Left renal pelvis (tissue), 4 donors: Measurements from ENCODE around the gene POLR3K. TPM values are rescaled to one million over a fixed set of nuclear protein-coding genes. Genes with fewer than 3 reads are reported as not detected.
"Not testable (repeated sequence)": the region's sequence is repeated elsewhere in the genome, so short reads cannot be mapped to it uniquely, and the experiment has no call there.

Experiments
- DNase-seq, 4 donors: peaks; one replicate each; pipeline ENCODE4 v3.0.0-alpha.2; 2013; ENCODE audit warnings: low read depth in 4 of 4, low spot score in 3 of 4
- polyA plus RNA-seq, 4 donors: library from polyadenylated mRNA; unstranded; fragments of 120-200 nt; gene quantifications; one replicate each; pipeline ENCODE4 v1.2.1, GENCODE V29; 2013; ENCODE audit not compliant: insufficient read length in 4 of 4

POLR3K gene
- polyA plus RNA-seq, 4 donors = 10.3 to 13.0 (median 12.1) TPM

DNA sequence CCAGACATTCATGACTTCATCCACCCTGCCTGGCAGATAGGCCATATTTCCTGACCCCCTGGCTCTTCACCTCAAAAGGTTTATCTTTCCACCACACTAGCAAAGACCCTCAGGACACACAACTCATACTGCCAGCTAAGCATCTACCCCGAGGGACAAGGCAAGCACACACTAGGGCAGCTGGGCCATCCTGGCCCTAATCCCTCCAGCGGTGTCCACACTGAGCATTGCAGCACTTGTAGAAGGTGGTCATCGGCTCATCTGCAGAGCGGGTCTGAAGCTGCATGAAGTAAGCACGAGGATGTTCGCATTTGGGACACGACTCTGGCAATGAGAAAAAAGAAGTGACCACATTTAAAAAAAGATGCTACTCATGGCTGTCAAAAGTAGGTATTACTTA is 6.2 kb downstream of the POLR3K start:
- no peak for DNase-seq

DNA sequence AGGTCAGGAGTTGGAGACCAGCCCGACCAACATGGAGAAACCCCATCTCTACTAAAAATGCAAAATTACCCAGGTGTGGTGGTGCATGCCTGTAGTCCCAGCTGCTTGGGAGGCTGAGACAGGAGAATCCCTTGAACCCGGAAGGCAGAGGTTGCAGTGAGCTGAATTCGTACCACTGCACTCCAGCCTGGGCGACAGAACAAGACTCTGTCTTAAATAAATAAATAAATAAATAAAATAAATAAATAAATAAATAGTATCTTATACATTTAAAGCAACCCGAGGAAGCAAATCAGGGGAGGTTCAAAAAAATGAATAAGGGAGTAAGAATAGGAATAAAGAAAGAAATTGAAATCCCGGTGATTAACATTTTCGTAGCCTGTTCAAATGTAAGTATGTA is 6.9 kb downstream of the POLR3K start:
- DNase-seq = not testable (repeated sequence)

DNA sequence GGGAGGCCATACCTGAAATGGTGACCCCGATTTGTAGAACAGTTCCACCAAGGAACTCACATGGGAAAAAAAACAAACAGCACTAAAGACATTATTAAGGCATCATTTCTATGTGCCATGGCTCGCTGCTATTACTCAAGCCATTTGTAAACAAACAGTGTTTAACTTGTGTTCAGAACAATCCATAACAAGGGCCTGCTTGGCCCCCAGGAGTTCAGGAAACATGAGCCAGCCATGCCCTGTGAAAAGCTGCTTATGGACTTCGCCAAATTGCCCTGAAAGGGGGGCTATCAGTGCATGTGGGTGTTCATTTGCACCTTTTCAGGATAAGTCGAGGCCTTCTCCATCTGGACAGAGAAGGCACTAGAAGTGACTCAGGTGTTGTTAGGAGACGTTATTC is 8.0 kb downstream of the POLR3K start:
- no peak for DNase-seq

DNA sequence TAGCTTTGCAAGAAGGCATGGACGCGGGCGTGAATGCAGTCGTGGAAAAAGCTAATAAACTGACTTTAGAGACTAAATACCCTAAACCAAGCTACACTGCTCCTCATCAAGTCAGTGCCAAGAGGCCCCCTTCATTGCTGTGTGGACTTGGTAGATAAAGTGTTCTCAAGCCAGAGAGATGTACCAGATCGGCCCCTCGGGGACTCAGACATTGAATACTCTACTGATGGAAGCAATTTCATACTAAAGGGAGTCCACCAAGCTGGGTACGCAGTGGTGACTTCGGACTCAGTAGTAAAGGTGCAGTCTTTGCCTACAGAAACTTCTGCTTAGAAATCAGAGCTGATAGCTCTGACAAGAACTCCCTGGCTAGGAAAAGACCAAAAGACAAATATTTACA is 8.8 kb downstream of the POLR3K start:
- DNase-seq = no peak

DNA sequence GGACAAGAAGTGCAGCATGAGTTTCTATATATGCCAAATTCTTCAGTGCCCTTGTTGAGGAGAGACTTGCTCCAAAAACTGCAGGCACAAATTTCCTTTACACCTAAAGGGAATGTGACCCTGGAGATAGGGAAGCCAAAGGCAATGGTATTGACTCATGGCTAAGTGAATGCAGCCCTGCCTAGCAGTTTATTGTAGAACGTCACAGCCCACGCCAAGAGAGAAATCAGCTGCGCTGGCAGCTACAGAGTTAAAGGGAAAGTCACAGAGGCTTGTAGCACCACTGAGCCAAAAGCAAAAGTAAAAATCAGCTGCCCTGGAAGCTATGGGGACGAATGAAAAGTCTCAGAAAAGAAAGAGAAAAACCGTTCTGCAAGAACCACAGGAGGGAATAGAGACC is 10.1 kb downstream of the POLR3K start:
- no peak for DNase-seq

DNA sequence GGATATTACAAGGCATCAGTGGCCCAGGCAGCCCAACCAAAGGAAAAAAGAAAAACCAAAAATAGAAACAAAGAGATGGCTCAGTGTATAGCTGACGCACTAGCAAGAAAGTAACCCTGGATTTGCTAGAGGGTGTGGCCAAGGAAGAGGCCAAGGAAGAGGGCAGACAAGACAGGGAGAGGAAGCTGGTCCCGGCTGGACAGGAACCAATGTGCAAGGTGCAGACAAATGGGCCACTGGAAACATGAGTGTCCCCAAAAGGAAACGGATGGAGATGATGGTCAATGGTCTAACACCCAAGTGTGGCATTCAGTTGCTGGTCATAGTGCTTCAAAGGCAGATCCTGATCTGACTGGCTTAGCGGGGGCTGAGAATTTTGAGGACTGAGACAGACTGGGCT is 10.7 kb downstream of the POLR3K start:
- no peak for DNase-seq

DNA sequence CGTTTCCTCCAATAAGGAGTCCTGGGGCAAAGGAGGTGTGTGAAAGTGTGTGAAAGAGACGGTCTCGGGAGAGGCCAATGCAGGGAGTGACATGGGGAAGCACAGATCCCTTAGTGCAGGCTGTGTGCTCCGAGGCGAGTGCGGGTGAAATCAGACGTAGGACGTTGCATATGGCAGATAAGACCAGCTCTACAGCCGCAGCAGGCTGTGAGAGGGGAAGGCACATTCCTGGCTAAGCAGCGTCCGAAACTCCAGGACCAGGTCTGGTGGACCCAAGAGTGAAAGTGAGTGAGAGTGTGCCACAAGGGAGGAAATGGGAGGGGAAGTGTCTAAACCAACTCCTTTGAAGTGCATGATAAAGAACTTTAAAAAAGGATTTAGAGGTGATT is 11.3 kb downstream of the POLR3K start:
- DNase-seq = no peak

DNA sequence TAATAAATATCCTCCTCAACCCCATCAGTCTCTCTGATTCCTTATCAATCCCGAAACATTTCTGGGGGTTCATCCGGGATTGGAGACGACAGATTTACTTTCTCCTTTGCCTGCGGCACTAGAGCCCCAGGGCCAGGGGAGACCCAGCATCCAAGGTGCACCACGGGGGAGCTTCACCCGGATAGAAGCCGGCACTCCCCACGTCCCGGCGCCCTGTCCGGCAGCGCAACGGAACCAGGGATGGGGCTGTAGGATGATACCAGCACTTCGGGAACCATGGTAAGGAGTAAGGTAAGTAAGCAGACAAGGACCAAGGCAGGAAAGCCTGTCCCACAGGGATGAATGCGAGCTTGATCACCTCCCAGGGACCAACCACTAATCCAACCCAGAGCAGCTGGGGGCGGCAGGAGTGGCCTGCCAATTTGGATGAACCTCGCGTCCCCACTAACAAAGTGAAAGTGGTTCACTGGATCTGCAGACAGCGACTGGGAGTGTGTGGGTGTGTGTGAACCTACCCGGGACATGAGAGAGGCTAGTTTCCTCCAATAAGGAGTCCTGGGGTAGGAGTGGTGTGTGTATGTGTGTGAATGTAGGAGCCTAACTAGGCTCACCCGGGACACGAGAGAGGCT is 11.9 kb downstream of the POLR3K start:
- DNase-seq = no peak

DNA sequence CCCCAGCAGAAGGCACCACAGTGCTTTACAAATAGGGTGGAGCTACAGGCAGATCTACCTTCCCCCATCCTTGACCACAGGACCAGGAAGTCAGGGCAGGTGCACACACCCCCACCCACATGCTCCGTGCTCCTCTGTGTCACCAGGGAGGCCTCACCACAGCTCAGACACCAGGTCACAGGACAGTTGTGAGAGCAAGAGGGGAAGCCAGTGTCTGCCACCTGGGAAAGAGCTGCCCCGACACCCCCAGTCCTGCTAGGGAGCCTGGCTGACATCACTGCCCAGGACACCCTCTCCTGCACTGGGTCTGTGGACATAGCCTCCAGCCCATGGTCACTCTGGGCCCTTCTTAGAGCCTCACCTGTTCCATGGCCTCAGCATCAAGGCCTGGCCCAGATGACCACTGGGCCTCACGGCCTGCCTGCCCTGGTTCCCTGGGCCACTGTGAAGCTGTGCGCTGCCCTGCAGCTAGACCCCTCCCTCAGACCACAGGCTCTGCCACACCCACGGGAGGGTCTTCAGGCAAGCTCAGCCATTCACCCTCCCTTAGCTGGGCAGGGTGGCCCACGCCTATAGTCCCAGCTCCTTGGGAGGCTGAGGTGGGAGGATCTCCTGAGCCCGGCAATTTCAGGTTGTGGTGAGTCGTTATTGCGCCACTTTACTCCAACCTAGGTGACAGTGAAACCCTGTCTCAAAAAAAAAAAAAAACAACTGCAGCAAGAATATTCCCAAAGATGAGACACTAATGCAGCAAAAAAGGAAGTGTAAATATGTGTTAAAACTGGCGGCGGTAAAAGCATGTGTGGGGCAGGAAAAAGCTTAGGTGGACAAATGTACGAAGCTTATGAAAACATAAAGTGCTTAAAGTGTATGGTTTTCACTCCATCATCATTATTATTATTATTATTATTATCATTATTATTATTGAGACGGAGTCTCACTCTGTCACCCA is 14.2 kb downstream of the POLR3K start:
- no peak for DNase-seq

DNA sequence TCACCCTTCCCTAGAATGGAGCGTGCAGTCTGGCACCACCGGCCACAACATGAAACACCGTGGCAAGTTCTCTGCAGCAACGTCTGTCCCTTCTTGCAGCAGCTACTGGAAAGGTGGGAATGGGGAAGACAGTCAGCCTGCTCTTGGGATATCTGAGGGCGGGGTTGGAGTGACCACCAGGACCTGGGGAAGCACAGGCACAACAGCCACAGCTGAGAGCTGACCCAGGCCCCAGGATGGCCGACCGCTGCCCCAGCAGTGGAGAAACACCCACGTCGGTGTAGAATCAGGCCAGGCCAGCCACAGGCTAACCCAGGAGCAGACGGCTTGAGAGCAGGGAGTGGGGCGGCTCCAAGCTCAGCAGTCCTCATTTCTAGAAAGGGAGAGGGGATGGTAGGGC is 15.2 kb downstream of the POLR3K start:
- DNase-seq = not testable (repeated sequence)

DNA sequence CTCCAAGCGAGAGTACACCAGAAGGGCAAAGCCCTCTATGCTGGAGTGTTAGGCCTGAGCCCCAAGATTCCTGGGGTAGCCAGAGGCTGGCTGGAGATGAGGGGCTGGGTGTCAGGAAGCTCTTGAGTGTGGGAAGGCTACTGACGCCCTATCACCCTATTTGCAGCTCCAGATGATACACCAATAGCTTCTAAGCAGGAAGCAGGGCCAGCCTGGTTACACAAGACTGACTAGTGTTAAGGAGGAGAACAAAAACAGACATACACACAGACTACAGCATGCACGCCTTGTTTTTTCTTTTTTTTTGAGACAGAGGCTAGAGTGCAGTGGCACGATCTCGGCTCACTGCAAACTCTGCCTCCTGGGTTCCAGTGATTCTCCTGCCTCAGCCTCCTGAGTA is 15.9 kb downstream of the POLR3K start:
- DNase-seq = no peak

DNA sequence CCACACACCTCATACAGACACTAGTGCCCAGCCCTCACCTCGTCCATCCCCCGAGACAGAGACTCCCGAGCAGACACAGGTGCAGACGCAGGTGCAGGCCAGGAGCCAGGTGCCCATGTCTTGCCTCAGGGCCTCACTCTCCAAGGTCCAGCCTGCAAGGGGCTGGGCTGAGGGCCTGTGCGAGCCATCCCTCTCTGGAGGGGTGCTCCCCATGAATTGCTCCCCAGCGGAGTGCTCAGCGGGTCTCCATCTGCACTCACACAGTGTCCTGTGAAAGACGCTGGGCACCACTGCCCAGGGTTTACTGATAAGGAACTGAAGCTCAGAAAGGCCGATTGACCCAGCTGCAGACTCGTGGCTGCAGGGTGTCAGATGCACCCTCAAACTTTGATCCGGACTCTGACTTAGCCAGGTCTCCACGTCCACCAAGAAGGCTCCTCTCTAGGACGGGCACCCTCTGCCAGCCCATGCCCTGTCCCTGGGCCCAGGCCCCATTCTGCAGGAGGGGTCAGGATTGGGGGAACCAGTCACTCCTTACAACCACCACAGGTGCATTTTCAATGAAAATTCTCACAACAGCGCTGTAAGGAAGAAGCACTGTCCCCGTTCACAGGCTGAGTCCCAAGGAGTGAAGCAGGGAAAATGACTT is 16.9 kb downstream of the POLR3K start:
- no peak for DNase-seq

DNA sequence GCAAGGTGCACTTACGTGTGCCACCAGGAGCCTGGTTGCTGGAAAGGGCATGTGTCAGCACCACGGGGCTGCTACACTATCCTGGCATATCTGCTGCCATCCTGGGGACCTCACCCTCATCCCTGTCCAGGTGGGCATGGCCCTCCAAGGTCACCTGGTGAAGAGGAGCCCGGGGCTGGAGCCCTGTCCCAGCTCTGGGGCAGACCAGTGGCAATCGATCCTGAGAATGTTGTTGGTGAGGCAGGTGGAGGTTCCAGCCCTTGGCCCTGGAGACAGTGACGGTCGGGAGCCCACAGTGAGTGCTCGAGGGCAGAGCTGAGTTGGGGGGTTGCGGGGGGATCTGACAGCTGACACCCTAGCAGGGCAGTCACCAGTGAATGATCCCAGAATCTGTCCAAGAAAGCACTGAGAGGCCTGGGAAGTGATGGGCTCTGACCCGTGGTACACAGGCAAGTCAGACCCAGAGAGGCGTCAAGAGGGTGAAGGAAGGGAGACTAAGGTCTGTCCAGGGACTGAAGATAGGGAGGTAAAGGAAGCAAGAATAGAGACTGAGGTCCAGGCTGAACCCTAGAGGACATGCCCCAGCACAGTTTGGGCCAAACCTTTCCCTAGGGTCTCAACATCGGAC is 17.6 kb downstream of the POLR3K start:
- DNase-seq = no peak

DNA sequence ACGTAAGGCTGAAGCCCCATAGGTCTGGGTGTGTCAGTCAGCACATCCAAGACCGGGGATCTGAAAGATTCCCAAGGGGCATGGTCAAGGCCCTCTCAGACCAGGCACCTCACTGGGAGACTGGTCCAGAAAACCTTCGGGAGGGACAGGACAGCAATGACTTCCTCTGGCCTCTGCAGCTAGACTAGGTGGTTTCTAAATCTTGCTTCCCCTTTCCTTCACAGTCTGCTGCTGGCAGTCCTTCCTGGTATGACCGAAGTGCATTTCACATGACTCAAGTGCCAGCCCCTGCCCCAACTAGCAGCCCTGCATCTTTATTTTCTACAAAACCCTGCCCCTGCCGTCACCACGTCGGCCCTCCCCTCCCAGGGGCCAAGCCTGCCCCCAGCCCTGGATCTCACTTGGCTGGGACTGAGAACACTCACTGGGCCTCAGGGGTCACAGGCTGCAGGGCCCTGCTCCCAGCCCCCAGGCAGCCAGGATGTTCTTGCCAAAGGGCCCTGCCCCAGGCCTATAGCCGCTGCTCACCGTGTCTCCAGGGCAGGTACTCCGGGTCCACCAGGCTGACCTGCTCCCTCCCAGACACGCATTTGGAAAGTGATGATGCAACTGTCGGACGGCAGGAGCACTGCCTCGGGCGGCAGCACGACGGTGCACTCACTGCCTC is 18.3 kb downstream of the POLR3K start:
- no peak for DNase-seq

DNA sequence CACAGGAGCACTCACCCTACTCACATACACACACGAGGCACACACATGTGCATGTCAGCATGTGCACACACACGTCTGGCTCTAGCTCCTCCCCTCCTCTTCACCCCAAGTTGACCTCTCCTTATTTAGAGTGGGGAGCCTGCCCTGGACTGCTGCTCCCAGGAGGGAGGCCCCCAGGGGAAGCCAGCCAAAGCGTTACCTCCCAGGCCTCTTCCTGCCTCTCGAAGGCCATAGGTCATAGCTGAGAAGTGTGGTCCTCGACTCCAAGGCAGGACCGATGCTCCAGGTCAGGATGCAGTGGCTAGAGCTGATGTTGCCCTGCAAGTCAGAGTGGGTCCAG is 18.8 kb downstream of the POLR3K start:
- no peak for DNase-seq

DNA sequence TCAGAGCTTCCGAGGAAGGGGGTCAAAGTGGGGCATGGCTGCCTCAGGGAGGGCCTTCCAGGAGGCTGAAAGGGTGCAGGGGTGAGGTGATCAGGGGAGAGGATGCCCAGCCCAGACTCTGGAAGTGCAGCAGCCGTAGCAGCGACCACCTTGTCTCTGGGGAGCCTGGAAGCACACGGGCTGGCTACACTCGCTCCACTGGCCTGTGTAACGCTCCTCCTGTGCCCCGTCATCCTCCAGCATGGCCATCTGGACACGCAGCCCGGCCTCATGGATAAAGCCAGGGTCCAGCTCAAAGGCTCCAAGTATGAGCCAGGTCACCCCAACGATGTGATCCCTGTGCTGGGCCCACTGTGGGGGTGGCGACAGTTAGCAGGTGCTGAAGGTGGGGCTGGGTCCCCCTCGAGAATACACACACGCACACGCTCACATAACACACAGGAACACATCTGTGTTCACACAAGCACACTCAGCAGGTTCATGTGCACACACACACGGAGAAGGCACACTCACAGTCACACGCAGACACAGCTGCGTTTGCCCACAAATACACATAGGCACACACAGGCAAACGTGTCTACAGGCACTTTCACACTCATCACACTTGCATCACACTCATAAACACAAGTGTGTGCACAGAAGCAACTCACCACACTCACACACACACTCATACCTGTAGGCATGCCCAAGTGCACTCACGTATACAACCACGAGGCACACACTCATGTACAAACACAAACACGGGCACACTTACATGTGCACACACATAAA is 19.3 kb downstream of the POLR3K start:
- DNase-seq = no peak

DNA sequence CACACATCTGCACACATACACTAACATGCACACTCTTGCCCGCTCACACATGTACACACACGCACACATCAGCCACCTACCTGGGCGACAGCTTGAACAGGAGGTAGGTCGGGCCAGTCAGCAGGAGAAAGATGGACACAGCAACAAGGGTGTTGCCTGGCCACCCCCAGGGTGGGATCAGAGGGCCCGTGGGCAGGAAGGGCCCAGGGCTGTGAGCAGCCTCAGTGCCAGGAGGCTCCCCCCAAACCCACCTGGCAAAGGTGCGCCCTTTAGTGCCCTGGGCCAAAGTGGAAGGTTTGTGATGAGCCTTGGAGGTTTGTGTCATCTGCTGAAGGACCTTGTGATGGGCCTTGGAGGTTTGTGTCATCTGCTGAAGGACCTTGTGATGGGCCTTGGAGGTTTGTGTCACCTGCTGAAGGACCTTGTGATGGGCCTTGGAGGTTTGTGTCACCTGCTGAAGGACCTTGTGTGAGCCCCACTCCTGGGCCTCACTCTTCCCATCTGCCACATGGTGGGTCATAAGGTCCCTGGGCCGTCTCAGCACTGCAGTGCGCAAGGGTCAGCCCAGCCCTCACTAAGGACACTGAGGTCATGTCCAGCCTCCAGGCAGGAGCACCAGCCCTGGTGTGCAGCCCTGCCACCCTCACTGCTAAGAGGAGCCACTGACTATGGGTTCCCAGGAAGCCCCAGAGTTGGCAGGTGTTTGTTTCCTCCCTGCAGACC is 20.1 kb downstream of the POLR3K start:
- not testable (repeated sequence) for DNase-seq

DNA sequence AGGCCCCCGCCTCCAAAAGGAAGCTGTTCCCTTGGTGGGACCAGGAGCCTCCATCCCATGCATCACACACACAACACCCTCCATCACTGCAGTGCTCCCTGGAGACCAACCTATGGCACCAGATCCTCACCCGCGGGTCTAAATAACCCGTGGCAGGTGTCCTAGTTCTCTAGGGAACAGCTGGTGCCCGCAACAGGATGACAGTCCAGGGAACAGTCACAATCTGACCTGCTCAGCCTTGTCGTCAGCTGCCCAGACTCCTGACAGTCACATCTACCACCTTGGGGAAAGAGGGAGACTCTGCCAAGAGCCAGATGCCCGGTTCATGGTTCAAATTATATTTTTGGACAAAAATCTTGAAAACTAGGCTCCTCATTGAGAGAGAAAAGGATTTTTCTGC is 22.8 kb downstream of the POLR3K start:
- DNase-seq = not testable (repeated sequence)

DNA sequence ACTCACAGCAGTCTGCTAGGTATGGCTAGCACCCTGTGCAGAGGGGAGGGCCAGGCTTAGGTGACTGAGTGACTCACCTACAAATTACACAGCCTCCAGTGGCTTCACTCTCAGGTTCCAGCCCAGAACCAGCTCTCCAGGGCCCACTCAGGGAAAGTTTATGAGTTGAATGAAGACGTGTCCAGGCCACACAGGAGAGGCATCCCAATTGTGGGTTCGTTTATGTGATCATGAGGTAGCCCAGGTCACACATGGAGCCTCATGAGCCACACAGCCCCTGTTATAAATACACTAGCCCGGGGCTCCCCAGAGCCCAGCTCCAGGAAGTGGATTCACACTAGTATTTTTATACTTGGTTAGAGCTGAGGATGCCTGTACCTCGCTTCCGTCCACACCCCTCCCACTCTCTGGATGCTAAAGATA is 27.5 kb downstream of the POLR3K start:
- DNase-seq = not testable (repeated sequence)
